HL-60/S4 treated with phorbol 12-myristate 13-acetate at 8.2 ng/mL for 4 days and 3 days (cell line): Measurements from ENCODE around the gene TBXA2R.

ENCODE experiments used
- in situ Hi-C: fragments of 300-500 bp; cut with MboI; formaldehyde crosslinking; loops from 2 replicates; pipeline ENCODE4 v1.15.0; 2022; ENCODE audit warnings: low sequenced_read_pairs

Gene TBXA2R

DNA sequence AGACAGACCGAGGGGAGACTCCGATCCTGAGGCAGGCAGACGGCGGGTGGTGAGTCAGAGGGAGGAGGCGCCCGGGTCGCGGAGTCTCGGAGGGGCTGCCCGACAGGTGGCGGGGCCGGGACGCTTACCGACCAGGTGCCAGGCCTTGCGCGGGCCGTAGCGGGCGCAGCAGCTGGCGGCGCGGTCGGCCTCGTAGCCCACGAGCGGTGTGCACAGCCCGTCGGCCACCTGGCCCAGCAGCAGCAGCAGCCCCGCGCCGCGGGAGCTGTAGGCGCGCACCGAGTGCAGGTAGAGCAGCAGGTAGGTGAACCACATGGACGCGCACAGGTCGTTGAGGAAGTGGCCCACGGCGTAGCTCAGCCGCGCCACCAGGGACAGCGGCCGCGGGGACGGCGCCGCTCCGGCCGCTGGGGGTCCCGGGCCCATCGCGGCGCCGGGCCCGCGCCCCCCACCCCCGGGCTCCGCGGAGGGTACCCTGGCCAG is 49.7 kb downstream of the TBXA2R start:
- in situ Hi-C loops = no loop called here

DNA sequence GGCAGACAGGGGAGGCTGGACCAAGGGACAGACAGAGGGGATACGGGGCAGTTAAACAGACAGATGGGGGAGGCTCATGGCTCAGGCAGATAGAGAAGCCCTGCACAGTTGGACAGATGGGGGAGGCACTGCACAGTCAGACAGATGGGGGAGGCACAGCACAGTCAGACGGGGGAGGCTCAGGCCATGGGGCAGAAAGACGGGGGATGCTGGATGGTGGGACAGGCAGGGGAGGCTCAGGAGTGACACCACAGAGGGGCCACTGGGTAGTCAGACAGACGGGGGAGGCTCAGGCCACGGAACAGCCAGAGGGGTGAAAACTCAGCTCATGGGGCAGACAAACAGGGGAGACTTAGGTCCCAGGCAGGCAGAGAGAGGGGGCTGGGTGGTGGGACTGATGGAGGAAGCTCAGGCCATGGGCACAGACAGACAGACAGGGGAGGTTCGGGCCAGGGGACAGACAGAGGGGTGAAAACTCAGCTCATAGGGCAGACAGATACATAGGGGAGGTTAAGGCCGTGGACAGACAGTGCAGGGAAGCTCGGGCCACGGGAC is 50.2 kb downstream of the TBXA2R start:
- in situ Hi-C loops = no loop called here

DNA sequence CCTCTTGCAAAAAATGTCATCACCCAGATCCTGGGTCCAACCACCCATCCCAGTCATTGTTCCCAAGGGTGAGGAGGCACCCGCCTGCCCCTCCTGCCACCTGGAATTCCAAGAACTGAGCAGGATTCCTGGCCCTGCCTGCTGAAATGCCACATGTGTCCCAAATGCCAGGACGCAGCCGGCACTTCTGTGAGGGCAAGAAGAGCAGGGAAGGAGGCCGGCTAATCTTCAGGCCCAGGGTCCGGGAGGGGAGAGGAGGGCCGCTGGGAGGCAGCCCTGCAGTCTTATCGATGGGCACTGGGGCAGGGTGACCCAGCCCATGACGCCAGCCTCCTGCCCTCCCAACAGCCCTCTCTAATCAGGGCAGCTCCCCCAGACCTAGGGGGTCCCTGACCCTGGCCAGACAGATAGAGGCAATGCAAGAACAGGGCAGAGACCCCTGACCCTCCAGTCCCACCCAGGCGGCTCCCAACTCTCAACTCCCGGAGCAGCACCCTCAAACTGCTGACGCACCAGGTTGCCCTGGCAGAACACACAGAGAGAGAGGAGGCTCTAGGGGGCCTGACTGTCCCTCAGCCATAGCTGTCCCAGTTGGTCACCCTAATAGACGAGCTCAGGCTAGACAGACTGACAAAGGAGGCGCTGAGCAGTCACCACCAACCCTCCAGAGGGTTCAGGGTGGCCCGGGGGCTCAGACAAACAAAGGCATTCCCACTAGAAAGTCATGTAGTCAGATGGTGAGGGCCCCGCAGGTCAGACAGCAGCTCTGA is 50.8 kb downstream of the TBXA2R start:
- in situ Hi-C loops = no loop called here

DNA sequence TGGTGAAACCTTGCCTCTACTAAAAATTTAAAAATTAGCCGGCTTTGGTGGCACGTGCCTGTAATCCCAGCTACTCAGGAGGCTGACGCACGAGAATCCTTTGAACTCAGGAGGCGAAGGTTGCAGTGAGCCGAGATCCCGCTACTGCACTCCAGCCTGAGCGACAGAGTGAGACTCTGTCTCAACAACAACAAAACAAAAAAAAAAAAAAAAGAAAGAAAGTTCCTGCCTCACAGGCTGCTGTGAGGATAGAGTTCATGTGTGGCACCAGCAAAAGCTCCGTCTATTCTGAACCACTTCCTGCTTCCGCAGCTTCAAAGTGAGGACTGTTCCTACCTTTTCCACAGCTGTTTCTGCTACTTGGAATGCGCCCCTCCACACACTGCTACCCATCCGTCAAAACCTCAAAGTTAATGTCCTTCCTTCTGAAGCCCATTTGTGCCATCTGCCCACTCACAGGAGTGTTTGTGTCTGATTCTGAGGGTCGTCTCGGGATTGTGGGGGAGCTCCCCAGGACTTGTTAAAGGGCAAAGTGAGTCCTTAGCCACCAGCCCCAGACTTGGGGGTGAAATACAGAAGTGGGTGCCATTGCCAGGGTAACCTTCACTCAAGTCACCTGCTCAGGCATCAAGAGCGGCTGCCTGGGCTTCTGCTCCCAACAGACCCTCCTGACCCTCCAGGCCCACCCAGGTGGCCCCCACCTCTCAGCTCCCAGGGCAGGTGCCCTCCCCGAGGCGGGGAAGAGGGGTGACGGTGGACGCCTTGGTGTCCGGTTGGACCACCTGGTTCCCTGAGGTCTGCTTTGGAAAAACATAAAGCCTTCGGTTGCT is 52.2 kb downstream of the TBXA2R start:
- in situ Hi-C loops = no loop called here

DNA sequence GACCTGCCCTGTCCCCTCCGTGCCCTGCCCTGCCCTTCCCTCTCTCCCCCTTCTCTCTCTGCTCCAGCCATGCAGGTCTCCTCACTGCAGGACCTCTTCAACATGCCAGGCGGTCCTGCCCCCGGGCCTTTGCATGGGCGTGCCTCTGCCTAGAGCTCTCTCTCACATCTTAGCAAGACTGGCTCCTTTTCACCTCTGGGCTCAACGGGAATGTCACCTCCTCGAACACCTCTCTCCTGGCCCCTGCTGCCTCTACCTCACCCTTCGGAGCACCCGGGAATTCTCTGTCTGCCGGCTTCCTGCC is 54.9 kb downstream of the TBXA2R start:
- in situ Hi-C loops = no loop called here

DNA sequence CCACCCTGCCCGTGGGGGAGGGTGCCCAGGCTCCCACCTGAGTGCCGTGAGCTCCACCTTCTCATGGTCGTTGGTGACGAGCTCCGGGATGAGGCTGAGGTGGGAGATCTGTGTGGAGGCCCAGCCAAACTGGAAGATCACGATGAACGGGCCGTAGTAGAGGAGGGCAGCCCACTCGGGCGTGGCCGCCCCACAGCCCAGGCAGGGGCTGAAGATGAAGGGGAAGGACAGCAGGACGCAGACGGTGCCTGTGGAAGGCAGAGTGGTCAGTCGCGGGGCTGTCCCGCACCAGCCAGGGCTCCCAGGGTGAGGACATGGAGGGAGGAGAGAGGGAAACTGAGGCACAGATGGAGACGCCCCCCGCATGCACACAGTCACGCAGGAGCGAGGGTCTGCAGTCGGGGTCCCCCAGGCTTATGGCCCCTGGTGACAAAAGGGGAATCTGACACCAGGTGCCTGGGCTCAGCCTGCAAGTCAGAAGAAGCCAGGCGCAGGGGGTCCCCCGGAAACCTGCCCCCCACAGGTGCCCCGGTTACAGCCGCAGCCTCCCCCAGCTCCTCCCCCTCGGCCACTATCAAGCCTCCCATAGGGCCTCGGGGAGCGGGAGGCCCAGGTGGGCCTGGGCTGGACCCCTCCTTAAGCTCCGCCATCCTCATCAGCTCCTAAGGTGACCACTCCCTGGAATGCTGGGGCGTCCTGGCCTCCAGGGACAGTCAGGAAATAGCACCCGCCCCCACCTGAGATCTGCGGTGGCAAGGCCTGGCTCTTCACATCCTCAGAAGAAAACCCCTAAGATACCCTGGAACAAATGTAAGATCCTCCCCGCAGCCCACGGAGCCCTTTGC is 55.5 kb downstream of the TBXA2R start:
- in situ Hi-C loops = no loop called here

DNA sequence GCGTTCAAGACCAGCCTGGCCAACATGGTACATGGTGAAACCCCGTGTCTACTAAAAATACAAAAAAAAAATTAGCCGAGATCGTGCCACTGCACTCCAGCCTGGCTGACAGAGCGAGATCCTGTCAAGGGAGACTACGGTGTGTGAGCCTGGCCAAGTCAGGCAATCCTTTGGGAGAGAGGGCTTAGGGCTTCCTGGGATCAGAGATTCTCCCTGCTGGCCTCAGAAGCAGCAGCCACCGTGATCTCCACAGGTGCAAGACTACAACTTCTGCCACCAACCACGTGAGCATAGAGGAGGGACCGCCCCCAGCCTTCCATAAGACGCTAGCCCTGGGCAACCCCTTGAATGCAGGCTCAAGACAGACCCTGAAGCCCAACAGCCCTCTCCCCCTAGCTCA is 56.9 kb downstream of the TBXA2R start:
- in situ Hi-C loops = no loop called here

DNA sequence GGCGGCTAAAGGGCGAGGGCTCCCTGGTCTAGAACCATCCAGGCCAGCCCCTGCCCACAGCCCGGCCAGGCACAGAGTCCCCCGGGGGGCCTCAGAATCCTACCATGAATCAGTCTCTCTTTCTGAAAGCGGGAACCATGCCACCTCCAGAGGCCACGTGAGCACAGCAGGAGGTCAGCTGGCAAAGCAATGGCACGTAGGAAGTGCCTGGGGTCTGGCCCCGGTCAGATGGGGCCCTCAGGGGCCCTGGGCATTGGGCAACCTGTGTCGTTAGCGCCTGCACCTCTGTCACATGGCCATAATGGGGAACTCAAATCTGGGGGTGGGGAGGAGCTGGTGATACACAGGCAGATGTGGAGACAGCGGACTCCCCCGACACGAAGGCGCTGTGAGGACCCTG is 58.1 kb downstream of the TBXA2R start:
- in situ Hi-C loops = no loop called here

DNA sequence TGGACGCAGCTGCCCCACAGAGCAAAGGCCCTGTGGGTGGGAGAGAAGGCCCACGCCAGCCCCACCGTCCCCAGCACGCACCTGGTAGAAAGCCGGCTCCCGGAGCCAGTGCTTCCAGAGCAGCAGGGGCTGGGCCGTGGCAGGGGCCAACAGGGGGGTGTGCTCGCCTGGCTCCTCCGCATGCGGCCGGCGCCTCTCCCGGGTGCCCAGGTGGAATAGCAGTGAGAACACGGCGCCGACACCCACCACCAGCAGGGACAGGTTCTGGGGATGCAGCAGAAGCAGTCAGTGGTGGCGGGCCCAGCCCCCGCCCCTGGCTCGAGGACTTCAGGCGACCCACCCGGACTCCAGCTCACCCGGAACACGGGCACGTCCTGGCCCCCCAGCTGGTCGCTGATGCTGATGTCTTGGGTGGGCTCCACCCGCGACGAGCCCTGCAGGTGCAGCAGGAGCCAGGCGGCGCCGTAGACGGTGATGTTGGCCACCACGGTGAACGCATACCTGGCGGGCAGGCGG is 58.9 kb downstream of the TBXA2R start:
- in situ Hi-C loops = no loop called here

DNA sequence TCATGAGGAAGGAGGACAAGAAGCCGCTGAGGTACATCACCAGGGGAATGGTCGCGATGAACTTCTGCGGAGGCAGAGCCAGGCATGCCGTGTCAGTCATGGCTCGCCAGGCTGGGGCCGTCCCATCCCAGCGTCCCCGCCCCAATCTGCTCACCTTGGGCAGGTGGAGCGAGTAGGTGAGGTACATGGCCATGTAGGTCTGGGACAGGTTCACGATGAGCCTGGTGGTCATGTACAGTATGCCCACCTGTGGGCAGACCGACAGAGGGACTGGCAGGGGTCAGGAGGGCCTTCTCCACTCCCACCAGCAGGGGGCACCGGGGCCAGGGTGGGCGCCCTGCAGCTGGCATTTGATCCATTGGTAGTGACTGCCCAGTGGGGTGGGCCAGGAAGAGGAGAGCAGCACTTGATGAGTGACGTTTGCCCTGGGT is 59.4 kb downstream of the TBXA2R start:
- in situ Hi-C loops = no loop called here

DNA sequence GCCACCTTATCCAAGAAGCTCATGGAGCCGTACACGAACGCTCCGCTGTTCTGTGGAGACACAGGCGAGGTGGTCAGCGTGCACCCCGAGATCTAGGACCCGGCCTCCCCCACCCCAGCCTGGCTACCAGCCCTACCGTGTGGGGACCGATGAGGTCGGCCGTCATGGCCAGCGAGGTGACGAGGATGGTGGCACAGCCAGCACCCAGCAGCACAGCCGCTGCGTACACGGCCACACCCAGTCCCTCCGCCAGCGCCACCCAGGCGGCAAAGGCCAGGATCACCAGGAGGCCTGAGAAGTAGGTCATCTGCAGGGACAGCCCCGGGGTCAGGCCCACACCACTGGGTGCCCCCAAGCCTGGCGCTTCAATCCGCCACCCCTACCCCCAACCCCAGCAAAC is 60.6 kb downstream of the TBXA2R start:
- in situ Hi-C loops = no loop called here

DNA sequence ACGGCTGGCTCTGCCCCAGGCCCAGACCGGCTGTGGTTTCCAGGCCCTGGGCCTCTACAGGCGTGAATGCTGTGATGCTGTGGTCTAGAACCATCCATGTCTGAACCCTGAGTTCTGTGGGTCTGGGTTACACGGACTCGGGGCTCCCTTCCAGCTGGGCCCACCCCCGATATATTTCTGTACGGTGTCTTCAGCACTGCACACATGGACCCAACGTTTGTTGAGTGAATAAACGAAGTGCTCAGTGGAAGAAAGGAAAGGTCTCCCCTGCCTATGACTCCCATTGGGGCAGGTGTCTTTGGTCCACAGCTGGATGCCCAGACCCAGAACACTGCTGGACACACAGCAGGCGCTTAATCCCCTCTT is 61.0 kb downstream of the TBXA2R start:
- in situ Hi-C loops = no loop called here

DNA sequence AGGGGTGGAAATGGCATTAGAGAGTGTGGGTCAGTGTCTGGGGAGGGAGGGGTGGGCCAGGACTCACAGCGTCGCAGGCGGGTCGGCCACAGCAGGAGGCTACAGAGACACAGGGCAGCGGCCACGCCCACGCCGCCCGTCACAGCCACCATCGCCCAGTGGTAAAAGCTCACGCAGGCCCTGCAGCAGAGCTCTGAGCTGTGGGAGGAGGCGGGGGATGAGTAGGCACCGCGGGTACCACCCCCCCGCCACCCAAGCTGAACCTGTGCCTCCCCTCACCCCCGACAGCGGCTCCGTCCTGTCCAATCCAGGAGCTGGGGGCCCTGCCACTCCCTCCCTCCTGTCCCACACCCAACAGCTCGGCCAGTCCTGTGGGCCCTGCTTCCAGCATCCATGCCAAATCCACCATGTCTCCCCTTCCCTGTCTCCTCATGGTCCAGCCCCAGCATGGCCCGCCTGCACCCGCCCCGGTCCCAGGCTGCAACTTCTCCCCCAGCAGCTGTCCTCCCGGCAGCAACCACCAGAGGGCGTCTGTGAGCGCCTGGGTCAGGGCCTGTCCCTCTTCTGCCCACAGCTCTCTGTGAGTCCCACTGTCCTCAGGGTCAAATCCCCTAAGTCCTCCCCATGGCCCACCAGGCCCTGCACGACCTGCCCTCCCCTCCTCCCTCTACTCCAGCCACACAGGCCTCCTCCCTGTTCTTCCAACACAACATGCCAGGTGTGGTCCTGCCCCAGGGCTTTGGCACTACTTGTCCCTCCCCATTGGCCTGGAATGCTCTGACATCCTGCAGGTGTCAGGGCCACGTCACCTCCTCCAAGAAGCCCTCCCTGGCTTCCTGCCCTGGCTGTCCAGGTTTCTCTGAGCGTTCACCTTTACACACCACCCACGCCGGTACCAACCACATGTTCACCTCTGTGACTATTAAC is 61.7 kb downstream of the TBXA2R start:
- in situ Hi-C loops = no loop called here
